Gastrocnemius medialis (tissue), 4 donors: Measurements from ENCODE around the gene ACBD5.

Source experiments
- POLR2A ChIP-seq, 2 donors: fragments of 450-650 bp; IDR thresholded peaks; one replicate each; pipeline ENCODE4 v1.6.1; 2017; ENCODE audit warnings: antibody characterized with exemption in 2 of 2, mild to moderate bottlenecking in 2 of 2, moderate library complexity in 2 of 2
- TF ChIP-seq, protein P1 (sequence below), 5 experiments: fragments of 450-650 bp in 3 of 5; fragments of 200-600 bp in 2 of 5; sonication (generic) in 2 of 5; IDR thresholded peaks in 4 of 5; conservative IDR thresholded peaks in 1 of 5; 1 replicate in 4 of 5; 2 replicates in 1 of 5; pipeline ENCODE4 v1.5.1; 2016 to 2019; ENCODE audit warnings: antibody characterized with exemption in 5 of 5, mild to moderate bottlenecking in 3 of 5, moderate library complexity in 3 of 5

DNA sequence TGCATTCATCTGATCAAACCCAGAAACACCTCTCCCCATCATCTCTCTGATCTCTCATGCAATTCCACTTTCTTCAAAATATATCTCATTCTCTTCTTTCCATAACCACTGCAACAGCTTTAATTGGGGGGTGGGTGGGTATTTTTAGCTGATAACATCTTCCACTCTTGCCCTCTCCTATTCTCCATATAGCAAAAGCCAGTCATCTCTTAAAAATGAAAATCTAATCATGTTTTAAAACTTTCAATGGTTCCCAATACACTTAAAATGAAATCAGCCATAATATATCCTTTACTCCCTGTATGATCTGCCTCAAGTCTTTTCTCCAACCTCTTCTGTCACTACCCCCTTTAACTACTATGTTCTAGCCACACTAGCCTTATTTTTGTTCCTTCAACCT is 87.9 kb downstream of the ACBD5 start:
- TF ChIP-seq, protein P1, sequence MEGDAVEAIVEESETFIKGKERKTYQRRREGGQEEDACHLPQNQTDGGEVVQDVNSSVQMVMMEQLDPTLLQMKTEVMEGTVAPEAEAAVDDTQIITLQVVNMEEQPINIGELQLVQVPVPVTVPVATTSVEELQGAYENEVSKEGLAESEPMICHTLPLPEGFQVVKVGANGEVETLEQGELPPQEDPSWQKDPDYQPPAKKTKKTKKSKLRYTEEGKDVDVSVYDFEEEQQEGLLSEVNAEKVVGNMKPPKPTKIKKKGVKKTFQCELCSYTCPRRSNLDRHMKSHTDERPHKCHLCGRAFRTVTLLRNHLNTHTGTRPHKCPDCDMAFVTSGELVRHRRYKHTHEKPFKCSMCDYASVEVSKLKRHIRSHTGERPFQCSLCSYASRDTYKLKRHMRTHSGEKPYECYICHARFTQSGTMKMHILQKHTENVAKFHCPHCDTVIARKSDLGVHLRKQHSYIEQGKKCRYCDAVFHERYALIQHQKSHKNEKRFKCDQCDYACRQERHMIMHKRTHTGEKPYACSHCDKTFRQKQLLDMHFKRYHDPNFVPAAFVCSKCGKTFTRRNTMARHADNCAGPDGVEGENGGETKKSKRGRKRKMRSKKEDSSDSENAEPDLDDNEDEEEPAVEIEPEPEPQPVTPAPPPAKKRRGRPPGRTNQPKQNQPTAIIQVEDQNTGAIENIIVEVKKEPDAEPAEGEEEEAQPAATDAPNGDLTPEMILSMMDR (IDR thresholded peaks at IDR 0.05 in 4 of 5, conservative IDR thresholded peaks at IDR 0.05 in 1 of 5), result no peak
- TF ChIP-seq POLR2A (IDR thresholded peaks at IDR 0.05), result no peak
